ENCODE results near the gene NOP9. TPM values are rescaled to one million over a fixed set of nuclear protein-coding genes. Genes with fewer than 3 reads are reported as not detected.

The NOP9 gene
- total and polyA plus RNA-seq, 2 experiments from 2014 or later = 2.7 to 15.7 TPM

- Histone ChIP-seq H3K9me3 (ENCODE audit: low read depth) (no peaks in the 10 kb centered on the region), H3K4me3 (no peak overlapping the region), H3K27ac (no peak overlapping the region), H3K36me3 (no peaks in the 10 kb centered on the region), H3K27me3 (no peaks in the 10 kb centered on the region), H3K4me1 (ENCODE audit: low read depth) (peaks cover 18% of the 10 kb centered on the region)
- no peak for DNase-seq (ENCODE audit: low read depth in 1 of 2, low spot score in 1 of 2)
- TF ChIP-seq, protein P1, sequence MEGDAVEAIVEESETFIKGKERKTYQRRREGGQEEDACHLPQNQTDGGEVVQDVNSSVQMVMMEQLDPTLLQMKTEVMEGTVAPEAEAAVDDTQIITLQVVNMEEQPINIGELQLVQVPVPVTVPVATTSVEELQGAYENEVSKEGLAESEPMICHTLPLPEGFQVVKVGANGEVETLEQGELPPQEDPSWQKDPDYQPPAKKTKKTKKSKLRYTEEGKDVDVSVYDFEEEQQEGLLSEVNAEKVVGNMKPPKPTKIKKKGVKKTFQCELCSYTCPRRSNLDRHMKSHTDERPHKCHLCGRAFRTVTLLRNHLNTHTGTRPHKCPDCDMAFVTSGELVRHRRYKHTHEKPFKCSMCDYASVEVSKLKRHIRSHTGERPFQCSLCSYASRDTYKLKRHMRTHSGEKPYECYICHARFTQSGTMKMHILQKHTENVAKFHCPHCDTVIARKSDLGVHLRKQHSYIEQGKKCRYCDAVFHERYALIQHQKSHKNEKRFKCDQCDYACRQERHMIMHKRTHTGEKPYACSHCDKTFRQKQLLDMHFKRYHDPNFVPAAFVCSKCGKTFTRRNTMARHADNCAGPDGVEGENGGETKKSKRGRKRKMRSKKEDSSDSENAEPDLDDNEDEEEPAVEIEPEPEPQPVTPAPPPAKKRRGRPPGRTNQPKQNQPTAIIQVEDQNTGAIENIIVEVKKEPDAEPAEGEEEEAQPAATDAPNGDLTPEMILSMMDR (IDR thresholded peaks at IDR 0.05; ENCODE audit: low read depth, low read length) = no peak
Observed at GRCh38 chr14:24258119-24258518, 41.5 kb upstream of the NOP9 start.

DNA sequence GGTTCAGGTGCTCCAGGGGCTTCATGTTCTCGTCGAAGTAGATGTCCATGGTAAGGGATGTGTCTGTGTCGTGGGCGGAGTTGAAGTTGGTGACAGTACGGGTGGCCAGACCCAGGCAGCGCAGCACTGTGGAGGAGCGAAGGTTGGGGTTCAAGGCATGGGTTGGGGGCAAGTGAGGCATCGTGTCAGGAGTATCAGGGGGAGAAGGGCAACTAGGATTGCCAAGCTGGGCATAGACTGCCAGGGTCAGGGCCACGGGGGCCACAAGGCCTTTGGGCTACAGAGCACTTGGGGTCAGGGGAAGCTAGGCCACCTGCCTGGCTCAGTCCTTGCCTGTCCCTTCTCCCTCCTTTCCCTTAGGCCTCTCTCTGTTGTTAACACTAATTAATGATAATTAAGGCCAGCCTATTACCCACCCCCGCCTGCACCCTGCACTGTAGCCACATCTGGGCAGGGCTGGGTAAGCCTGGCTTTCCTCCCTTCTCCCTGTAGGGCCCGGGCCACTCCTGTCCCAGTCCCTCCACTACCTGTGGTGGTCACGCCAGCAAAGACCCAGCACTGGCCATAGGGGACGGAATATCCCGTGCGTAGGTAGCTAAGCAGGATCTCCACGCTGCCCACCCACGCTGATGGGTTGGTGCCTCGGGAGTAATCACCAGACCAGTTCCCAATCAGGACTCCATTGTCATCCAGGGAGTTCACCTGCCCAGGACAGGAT lies 40.9 kb upstream of the NOP9 start:
- no peaks in the 10 kb centered on the region for H3K27me3 ChIP-seq
- no peak overlapping the region for H3K27ac ChIP-seq
- peaks cover 18% of the 10 kb centered on the region for H3K4me1 ChIP-seq (ENCODE audit: low read depth)
- no peak for DNase-seq (ENCODE audit: low read depth in 1 of 2, low spot score in 1 of 2)
- no peak overlapping the region for H3K4me3 ChIP-seq
- no peaks in the 10 kb centered on the region for H3K9me3 ChIP-seq (ENCODE audit: low read depth)
- TF ChIP-seq, protein P1 (IDR thresholded peaks at IDR 0.05; ENCODE audit: low read depth, low read length) = no peak
- H3K36me3 ChIP-seq = no peaks in the 10 kb centered on the region

- peak in 1 of 2 donors; percentile 74 for DNase-seq (ENCODE audit: low read depth in 1 of 2, low spot score in 1 of 2)
Observed at GRCh38 chr14:24259282-24260025, 40.2 kb upstream of the NOP9 start.

DNA sequence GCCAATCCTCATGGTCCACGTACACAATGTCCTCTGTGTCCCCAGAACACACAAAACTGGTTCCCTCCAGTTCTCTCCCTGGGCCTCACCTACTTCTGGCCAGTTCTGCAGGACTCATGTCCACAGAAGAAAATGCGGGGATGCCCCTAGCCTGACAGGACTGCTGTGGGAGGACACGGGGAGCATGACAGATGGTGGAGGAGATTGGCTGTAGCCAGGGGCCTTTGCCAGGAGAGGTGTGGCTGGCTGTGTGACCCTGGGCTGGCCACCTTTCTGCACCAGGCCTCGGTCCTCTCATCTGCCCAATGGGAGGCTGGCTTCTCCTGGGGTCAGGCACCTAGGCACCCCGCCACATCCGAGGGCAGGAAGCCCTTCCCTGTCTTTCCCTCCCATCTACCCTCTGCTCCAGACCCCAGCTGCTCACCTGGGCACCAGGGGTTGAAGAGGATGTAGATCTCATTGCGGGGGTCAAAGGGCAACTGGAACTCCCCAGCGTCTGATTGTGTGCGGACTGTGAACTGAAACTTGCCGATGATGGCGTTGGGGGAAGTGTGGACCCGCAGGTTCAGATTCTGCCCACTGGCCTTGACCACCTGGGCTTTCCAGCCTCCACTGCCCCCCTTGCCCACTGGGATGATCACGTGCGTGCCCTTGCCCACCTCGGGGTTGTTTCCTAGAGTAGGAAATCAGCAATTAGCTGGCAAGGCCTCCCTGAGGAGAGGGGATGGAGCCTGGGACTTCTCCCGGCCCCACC lies 39.4 kb upstream of the NOP9 start:
- Histone ChIP-seq H3K27me3 (no peaks in the 10 kb centered on the region), H3K4me3 (no peak overlapping the region), H3K4me1 (ENCODE audit: low read depth) (peaks cover 18% of the 10 kb centered on the region), H3K27ac (no peak overlapping the region), H3K36me3 (no peaks in the 10 kb centered on the region), H3K9me3 (ENCODE audit: low read depth) (no peaks in the 10 kb centered on the region)
- TF ChIP-seq, protein P1 (IDR thresholded peaks at IDR 0.05; ENCODE audit: low read depth, low read length) = no peak
- DNase-seq (ENCODE audit: low read depth in 1 of 2, low spot score in 1 of 2) = no peak

More at GRCh38 chr14:24259282-24260025, 40.2 kb upstream of the NOP9 start:
- H3K4me1 ChIP-seq (ENCODE audit: low read depth) = peaks cover 18% of the 10 kb centered on the region
- H3K27ac ChIP-seq = no peak overlapping the region
- H3K36me3 ChIP-seq = no peaks in the 10 kb centered on the region
- no peaks in the 10 kb centered on the region for H3K27me3 ChIP-seq
- H3K4me3 ChIP-seq = no peak overlapping the region
- no peaks in the 10 kb centered on the region for H3K9me3 ChIP-seq (ENCODE audit: low read depth)
- TF ChIP-seq, protein P1 (IDR thresholded peaks at IDR 0.05; ENCODE audit: low read depth, low read length) = no peak

DNA sequence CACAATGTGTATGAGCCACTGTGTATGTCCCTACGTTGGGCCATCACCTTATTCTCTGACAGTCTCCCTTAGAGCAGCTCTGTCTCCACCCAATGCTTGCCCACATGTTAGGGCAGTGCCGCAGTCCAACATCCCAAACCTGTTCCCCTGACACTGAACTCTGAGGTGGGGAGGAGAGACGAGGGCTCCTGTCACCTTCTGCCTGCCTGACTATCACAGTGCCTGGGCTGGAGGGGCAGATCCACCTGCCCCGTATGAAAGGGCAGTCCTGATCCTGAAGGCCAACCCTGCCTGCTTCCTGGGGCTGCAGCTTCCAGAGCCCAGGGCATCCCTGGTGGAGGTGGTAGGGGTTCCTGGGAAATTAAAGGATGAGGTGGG lies 38.9 kb upstream of the NOP9 start:
- Histone ChIP-seq H3K4me3 (no peak overlapping the region), H3K27ac (no peak overlapping the region), H3K9me3 (ENCODE audit: low read depth) (no peaks in the 10 kb centered on the region), H3K27me3 (no peaks in the 10 kb centered on the region), H3K36me3 (no peaks in the 10 kb centered on the region), H3K4me1 (ENCODE audit: low read depth) (peaks cover 18% of the 10 kb centered on the region)
- TF ChIP-seq, protein P1 (IDR thresholded peaks at IDR 0.05; ENCODE audit: low read depth, low read length) = no peak
- DNase-seq (ENCODE audit: low read depth in 1 of 2, low spot score in 1 of 2) = no peak

Data from cardiac muscle cell (in vitro differentiated cells and primary cell).